Measurements from ENCODE around the gene CYP46A1.

- TF ChIP-seq, protein P1, sequence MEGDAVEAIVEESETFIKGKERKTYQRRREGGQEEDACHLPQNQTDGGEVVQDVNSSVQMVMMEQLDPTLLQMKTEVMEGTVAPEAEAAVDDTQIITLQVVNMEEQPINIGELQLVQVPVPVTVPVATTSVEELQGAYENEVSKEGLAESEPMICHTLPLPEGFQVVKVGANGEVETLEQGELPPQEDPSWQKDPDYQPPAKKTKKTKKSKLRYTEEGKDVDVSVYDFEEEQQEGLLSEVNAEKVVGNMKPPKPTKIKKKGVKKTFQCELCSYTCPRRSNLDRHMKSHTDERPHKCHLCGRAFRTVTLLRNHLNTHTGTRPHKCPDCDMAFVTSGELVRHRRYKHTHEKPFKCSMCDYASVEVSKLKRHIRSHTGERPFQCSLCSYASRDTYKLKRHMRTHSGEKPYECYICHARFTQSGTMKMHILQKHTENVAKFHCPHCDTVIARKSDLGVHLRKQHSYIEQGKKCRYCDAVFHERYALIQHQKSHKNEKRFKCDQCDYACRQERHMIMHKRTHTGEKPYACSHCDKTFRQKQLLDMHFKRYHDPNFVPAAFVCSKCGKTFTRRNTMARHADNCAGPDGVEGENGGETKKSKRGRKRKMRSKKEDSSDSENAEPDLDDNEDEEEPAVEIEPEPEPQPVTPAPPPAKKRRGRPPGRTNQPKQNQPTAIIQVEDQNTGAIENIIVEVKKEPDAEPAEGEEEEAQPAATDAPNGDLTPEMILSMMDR (conservative IDR thresholded peaks at IDR 0.05 in 1 of 2, IDR thresholded peaks at IDR 0.05 in 1 of 2; ENCODE audit: low read depth in 1 of 2, low read length in 2 of 2): no peak
- no peak for TF ChIP-seq EZH2 (IDR thresholded peaks at IDR 0.05; ENCODE audit: low read length, missing control alignments)
Observed at GRCh38 chr14:99724196-99724891, 40.2 kb downstream of the CYP46A1 start.
